Measurements from ENCODE around the gene ECM1. TPM values are rescaled to one million over a fixed set of nuclear protein-coding genes. Genes with fewer than 3 reads are reported as not detected.

The ECM1 gene
- total and polyA plus RNA-seq, 2 experiments from 2014 or later = 1.9 to 2.9 TPM

Other genes with a start within 250 kb of the ECM1 start
- gene APH1A, start 239.1 kb upstream of the ECM1 start, total RNA-seq = 74.1 and 78.6 TPM in 2 replicates
- gene APH1A, start 239.1 kb upstream of the ECM1 start, polyA plus RNA-seq = 29.5 and 35.5 TPM in 2 replicates
- 9.2 and 11.1 TPM in 2 replicates for gene C1orf54, start 235.3 kb upstream of the ECM1 start, total RNA-seq
- gene C1orf54, start 235.3 kb upstream of the ECM1 start, polyA plus RNA-seq = 35.6 and 37.2 TPM in 2 replicates
- gene CIART, start 225.6 kb upstream of the ECM1 start, total RNA-seq = 15.4 and 17.7 TPM in 2 replicates
- gene CIART, start 225.6 kb upstream of the ECM1 start, polyA plus RNA-seq = 19.0 and 20.6 TPM in 2 replicates
- gene MRPS21, start 214.2 kb upstream of the ECM1 start, total RNA-seq = 85.8 and 89.9 TPM in 2 replicates
- 126 and 133 TPM in 2 replicates for gene MRPS21, start 214.2 kb upstream of the ECM1 start, polyA plus RNA-seq
- gene PRPF3, start 186.6 kb upstream of the ECM1 start, total RNA-seq = 28.9 and 40.8 TPM in 2 replicates
- 27.0 and 37.7 TPM in 2 replicates for gene PRPF3, start 186.6 kb upstream of the ECM1 start, polyA plus RNA-seq
- 17.3 and 24.1 TPM in 2 replicates for gene RPRD2, start 144.0 kb upstream of the ECM1 start, total RNA-seq
- 34.8 and 36.1 TPM in 2 replicates for gene RPRD2, start 144.0 kb upstream of the ECM1 start, polyA plus RNA-seq
- gene TARS2, start 20.7 kb upstream of the ECM1 start, total RNA-seq = 34.5 and 35.7 TPM in 2 replicates
- gene TARS2, start 20.7 kb upstream of the ECM1 start, polyA plus RNA-seq = 46.8 and 62.5 TPM in 2 replicates
- 3.9 TPM in 1 of 2 replicates, not detected in the other for gene FALEC, start 7.6 kb downstream of the ECM1 start, total RNA-seq
- 4.7 and 6.2 TPM in 2 replicates for gene FALEC, start 7.6 kb downstream of the ECM1 start, polyA plus RNA-seq
- gene ADAMTSL4, start 41.3 kb downstream of the ECM1 start, total RNA-seq = 28.8 and 44.2 TPM in 2 replicates
- 51.9 and 65.5 TPM in 2 replicates for gene ADAMTSL4, start 41.3 kb downstream of the ECM1 start, polyA plus RNA-seq
- gene MCL1, start 71.5 kb downstream of the ECM1 start, total RNA-seq = 96.5 and 101 TPM in 2 replicates
- gene MCL1, start 71.5 kb downstream of the ECM1 start, polyA plus RNA-seq = 61.2 and 65.2 TPM in 2 replicates
- gene ENSA, start 121.5 kb downstream of the ECM1 start, total RNA-seq = 65.9 and 158 TPM in 2 replicates
- 62.2 and 82.2 TPM in 2 replicates for gene ENSA, start 121.5 kb downstream of the ECM1 start, polyA plus RNA-seq
- gene GOLPH3L, start 189.0 kb downstream of the ECM1 start, total RNA-seq = 6.6 and 11.8 TPM in 2 replicates
- 17.4 and 22.3 TPM in 2 replicates for gene GOLPH3L, start 189.0 kb downstream of the ECM1 start, polyA plus RNA-seq
- not detected in 2 replicates for gene HORMAD1, start 212.8 kb downstream of the ECM1 start, total RNA-seq
- not detected in 2 replicates for gene HORMAD1, start 212.8 kb downstream of the ECM1 start, polyA plus RNA-seq

Measured in cardiac muscle cell (in vitro differentiated cells and primary cell).